HG03064 (cell line): ENCODE results near the gene CRTC2.

Experiments
- ATAC-seq: cut with Tn5 transposase; IDR thresholded peaks from one replicate; pipeline ENCODE4 v1.9.1; 2021; ENCODE audit warnings: low read depth; ENCODE audit not compliant: unreplicated experiment

CRTC2 gene

GRCh38 chr1:153973525-153973924 is 15.1 kb upstream of the CRTC2 start:
- ATAC-seq: no peak

- ATAC-seq: no peak
These were observed 14.7 kb upstream of the CRTC2 start for GRCh38 chr1:153973071-153973470.

- ATAC-seq: no peak
These were observed 11.9 kb upstream of the CRTC2 start for GRCh38 chr1:153970346-153970745.

GRCh38 chr1:153968972-153969371 is 10.6 kb upstream of the CRTC2 start:
- no peak for ATAC-seq

- no peak for ATAC-seq
These were observed 10.0 kb upstream of the CRTC2 start for GRCh38 chr1:153968408-153968807.

GRCh38 chr1:153968000-153968363 is 9.6 kb upstream of the CRTC2 start:
- ATAC-seq: no peak

- peak; percentile 52 for ATAC-seq
These were observed 8.9 kb upstream of the CRTC2 start, which contains the start of gene CREB3L4 for GRCh38 chr1:153967107-153967999. Gene CREB3L4 (plus strand): TSS chr1:153967902. CDS start chr1:153968526, 624 bp downstream.

GRCh38 chr1:153963850-153964331 is 5.5 kb upstream of the CRTC2 start:
- no peak for ATAC-seq

GRCh38 chr1:153963030-153963849 is 4.8 kb upstream of the CRTC2 start, which contains the start of gene SLC39A1:
Gene SLC39A1 (minus strand): TSS chr1:153963537. CDS start chr1:153962715, 822 bp downstream.
- ATAC-seq: peak; percentile 34

GRCh38 chr1:153962088-153963029 is 3.9 kb upstream of the CRTC2 start:
- no peak for ATAC-seq

- ATAC-seq: no peak
These were observed 3.0 kb upstream of the CRTC2 start for GRCh38 chr1:153961421-153961820.

- ATAC-seq: no peak
These were observed 1.8 kb upstream of the CRTC2 start for GRCh38 chr1:153960206-153960605.

GRCh38 chr1:153959454-153959853 is 1.0 kb upstream of the CRTC2 start:
- ATAC-seq: no peak

GRCh38 chr1:153958961-153959260 is 499 bp upstream of the CRTC2 start:
- no peak for ATAC-seq

GRCh38 chr1:153957744-153958110 is 685 bp downstream of the CRTC2 start:
- ATAC-seq: no peak

GRCh38 chr1:153956997-153957715 is 1.3 kb downstream of the CRTC2 start:
- no peak for ATAC-seq

GRCh38 chr1:153954826-153955225 is 3.6 kb downstream of the CRTC2 start:
- no peak for ATAC-seq

GRCh38 chr1:153953859-153954365 is 4.5 kb downstream of the CRTC2 start:
- no peak for ATAC-seq

- ATAC-seq: no peak
These were observed 6.6 kb downstream of the CRTC2 start for GRCh38 chr1:153951801-153952200.

GRCh38 chr1:153951183-153951582 is 7.2 kb downstream of the CRTC2 start:
- ATAC-seq: no peak
